ENCODE results near the gene TACSTD2.
"Not testable (repeated sequence)": the region's sequence is repeated elsewhere in the genome, so short reads cannot be mapped to it uniquely, and the experiment has no call there.

Gene TACSTD2

DNA sequence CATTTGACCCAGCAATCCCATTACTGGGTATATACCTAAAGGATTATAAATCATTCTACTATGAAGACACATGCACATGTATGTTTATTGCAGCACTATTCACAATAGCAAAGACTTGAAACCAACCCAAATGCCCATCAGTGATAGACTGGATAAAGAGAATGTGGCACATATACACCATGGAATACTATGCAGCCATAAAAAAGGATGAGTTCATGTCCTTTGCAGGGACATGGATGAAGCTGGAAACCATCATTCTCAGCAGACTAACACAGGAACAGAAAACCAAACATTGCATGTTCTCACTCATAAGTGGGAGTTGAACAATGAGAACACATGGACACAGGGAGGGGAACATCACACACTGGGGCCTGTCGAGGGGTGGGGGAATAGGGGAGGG lies 13.3 kb downstream of the TACSTD2 start:
- DNase-seq (ENCODE audit: low read depth) = not testable (repeated sequence)

DNA sequence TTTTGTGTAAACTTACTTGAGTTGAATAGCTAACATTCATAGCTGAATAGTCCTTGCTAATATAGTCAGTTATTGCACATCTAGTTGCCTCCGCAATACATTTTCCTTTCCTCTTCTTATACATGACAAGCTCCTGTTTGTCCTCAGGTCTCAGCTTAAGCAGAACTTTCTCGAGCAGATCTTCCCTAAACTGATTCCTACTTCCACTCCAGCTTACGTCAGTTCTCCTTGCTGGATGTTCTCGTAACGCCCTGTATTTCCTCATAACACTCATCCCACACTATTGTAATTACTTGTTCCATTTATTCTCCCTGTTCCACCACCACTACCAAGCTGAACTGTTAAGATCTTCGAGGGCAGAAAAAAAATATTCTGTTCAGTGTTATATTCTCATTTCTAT lies 15.4 kb downstream of the TACSTD2 start:
- DNase-seq (ENCODE audit: low read depth) = no peak

DNA sequence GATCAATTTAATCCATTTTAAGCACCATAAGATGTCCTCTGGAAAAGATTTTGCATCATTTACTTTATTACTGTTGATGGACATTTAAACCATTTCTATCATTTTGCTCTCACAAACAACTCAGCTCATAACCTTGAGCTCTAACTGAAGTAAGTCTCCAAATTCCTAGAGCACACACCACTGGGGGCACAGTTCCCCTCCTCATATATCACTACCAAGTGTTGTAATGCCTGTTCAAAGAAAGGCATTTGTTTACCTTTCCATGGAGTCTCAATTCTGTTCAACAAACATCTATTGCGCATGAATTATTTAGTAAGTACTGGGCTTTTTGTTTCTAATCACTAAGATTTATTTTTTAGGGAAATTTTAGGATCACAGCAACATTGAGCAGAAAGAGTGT lies 21.7 kb downstream of the TACSTD2 start:
- no peak for DNase-seq (ENCODE audit: low read depth)

DNA sequence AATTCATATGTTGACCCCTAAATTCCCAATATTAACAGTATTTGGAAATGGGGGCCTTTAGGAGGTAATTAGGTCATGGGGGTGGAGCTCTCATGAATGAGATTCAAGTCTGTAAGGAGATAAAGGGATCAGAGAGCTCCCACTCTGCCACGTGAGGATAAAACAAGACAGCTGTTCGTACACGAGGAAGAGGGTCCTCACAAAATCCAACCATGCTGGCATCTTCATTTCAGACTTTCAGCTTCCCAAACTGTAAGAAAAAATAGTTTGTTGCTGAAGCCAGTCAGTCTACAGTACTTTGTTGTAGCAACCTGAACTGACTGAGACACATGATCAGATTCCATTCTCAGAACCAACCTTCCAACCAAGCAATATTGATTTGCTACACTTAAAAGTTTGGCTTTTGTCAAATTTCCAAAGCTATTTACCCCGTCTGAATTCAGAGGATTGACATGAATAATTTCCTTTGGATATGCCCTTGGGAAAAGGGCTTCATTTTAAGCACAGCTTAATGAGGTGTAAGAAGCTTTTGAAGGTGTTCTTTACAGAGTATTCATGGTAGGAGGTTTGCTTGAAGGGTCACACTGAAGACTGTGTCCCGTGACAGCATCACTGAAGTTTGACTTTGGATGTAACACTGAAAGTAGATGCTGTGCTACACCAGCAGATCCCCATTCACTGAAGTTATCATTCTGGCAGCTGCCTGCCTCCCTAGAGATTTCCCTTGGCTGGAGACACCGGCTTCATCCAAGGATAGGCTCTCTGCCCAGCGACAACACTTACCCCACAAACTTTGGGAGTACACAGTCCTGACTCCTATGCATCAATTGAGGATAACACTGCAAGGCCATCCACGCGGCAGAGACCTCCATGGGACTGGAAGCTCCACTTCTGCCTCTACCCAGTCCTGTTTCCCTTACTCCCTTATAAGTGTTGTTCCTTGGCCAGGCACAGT lies 25.6 kb downstream of the TACSTD2 start:
- DNase-seq (ENCODE audit: low read depth) = no peak

DNA sequence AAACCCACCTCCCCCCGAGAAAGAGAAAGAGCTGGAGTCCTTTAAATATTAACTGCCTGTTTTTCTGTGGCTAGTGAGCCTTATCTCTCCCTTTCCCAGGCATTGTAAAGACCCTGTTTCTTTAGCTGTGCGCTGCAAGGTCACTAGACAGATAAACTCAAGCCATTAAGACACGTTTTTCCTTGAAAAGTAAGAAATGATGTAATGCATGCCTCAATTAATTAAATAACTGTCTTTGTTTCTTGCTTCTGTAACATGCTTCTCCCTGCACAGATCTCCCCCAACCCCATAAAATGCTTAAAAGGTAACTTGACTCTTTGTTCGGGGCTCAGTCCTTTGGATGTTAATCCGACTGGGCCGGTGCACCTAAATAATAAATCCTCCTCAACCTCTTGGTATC lies 27.8 kb downstream of the TACSTD2 start:
- DNase-seq (ENCODE audit: low read depth) = not testable (repeated sequence)

DNA sequence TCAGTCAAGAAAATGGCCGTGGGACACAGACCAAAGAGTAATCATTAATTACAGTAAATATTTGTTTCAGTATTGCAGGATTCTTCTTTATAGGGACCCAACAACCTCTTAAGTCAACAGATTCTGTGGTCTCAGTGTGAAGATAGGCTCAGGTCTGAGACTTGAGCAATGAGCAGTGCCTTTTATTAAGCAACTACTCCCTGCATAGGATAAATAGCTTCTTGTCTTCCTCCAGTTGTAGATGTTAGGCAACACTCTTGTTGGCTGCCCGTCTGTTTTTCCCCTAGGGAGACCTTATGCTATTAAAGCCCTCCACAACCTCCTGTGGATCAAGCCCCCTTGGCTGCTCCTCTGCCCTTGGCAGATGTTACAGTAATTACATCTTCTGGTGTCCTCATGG lies 28.7 kb downstream of the TACSTD2 start:
- no peak for DNase-seq (ENCODE audit: low read depth)

DNA sequence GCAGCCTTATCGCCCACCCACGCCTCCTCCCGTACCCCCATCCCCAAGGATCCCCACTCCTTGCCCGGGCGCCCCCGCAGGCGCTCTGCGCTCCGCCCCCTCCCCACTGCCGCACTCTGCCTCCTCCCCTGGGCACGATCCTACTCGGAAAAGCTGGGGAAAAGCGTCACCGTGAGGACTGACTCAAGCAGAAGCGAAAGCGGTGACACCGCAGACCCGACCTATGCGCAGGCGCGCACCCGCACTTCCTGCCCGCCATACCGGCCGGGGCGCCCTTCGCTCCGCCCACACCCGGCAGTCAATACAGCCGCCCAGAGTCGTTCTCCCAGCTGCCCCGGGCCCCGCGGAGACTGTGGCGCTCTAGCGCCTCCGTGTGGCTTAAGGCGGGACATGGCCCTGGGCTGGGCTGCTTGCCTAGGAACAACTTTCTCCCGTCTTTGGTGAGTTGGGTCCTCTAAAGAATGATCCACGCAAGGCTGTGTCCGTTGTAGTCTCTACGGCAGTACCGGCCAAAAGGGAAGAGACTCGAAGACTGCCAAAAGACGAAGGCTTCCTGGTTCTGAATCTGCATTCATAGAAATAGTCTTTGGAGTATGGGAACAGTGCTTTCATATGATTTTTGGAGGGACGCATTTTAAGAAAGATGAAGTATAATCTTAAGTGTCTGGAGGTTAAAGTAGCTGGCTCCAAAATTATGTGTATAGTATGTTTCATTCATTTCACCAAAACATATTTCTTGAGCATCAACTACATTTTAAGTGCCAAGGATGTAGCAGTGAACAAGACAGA lies 30.3 kb downstream of the TACSTD2 start, which contains the start of gene OMA1:
OMA1 (minus strand) TSS at position 207 of the 789 bp plus-strand sequence. CDS start 7,432 bp downstream, outside the sequence.
- peak; percentile 96 for DNase-seq (ENCODE audit: low read depth)

DNA sequence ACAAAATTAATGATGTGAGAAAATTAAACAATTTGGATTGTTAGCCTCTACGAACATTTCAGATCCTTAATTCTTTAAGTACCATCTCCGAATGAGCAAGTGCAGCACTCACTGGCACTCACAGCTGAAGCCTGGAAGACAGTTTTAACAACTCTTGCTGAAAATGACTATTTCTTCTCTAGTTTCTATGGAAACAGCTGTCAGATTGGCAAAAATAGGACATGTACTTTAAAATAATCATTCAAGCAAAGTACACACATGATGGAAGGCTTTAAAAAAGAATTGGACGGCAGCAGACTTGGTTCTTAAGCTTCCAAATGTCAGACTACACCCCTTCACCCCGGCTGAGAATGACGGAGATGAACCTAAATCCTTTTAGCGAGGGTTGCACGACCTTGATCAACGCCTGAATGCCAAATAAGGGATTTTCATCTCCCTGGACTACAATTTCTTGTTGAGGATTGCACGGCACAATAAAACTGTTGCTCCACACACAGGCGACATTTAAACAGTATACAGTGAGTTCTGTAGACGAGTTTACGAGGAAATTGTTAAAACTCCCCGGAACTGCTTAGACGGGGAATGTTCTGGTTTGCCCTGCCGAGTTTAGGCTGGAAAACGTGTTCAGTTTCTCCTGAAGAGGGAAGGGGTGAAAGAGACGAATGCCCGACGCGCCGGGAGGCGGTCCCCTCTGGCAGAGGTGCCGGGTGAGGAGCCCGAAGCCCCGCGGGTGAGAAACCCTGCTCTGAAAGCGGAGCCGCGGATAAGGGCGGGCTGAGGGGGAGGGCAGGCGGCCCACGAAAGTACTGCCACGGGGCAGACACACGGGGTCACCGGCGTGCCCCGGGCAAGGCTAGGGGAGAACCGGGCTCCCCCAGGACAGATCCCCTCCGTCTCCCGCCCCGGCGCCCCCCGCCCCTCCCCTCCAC lies 31.2 kb downstream of the TACSTD2 start:
- peak; percentile 56 for DNase-seq (ENCODE audit: low read depth)

DNA sequence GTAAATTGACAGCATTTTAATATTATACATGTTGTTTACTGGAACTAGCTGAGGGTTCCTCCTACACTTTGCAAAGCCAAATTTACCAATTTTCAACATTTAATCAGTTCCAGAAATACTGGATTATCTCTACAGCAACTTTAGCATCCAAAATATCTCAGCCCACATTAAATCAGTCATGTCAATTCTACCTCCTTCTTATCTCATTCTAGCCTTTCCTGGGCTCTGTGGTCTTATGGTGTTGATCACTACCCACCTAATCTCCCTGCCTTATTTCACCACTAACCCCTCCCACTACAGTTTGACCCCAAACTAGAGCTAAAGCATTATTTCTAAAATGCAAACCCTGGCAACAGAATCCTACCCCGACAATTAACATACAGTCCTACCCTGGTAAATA lies 33.8 kb downstream of the TACSTD2 start:
- no peak for DNase-seq (ENCODE audit: low read depth)

DNA sequence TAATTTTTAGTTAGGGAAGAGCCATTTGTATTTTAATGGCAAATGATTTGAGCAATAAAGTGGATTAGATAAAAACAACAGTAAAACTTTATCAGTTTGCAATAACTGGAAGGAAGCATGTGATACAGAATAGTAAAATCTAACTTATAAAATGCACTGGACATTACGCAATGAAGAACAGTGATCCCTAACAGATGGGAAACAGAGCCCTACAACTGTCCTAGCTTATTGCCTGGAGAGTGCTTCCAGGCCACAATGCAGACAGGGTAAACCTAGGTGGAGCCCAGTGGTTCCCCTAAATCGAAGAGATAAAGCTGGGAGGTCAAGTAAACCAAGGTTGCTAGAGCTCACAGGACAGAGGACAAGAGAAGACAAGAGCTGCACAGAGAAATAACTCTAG lies 37.5 kb downstream of the TACSTD2 start:
- DNase-seq (ENCODE audit: low read depth) = no peak

DNA sequence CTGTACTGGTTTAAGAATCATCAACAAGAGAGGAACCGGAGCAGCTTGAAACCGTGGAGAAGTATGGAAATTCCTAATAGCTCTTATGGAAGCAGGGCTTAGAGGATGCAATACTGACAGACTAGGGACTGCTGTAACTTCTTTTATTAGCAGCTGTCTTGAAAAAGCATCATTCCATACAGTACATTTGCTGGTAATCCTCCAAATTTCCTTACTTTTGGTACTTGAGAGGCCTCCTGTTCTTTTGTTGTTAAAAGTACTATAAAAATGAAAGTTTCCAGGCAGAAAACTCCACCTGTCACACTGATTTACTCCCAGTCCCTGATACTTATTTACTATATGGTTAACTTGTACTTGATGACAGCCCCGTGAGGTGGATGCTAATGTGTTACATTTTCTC lies 38.2 kb downstream of the TACSTD2 start:
- DNase-seq (ENCODE audit: low read depth) = no peak

DNA sequence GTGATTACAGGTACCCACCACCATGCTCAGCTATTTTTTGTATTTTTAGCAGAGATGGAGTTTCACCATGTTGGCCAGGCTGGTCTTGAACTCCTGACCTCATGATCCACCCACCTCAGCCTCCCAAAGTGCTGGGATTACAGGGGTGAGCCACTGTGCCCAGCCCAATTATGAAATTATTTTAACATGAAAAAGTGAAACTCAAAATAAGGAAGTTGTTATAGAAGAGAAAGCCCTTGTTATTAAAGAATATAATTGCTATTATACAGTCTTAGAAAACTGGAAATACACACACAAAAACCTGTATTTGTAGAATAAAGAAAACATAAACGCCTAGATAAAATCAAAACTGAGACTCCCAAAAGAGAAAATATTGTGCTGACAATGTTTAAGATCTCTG lies 45.2 kb downstream of the TACSTD2 start:
- not testable (repeated sequence) for DNase-seq (ENCODE audit: low read depth)

DNA sequence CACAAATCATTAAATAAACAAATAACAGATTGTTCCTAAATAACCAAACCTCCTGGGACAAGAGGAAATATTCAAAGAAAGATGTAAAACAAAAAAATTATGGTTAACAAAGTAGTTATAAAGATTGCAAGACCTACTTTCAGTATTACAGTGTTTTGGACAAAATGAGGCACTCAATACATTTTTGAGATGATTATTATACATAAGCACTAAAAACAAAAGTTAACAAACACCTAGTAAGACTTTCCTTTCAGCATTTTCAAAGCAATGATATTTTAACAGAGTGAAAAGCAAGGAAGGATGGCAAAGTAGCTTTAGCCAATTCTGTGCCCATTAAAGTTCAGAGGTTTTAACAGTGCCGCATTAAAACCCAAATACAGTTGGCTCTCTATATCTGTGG lies 47.8 kb downstream of the TACSTD2 start:
- no peak for DNase-seq (ENCODE audit: low read depth)

DNA sequence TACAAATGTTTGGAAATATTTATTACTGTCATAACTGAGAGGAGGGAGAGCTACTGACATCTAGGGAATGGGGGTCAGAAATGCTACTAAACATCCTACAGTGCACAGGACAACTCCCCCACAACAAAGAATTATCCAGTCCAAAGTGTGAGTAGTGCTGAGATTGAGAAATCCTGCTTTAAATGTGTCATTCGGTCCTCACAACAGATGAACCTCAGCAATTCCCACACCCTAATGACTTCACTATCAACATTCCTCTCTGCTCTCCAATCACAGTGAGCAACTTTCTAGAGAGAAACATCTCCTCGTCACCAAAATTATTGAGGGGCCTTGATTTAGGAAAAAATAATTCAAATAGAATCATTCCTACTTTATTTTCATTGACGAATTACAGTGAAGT lies 48.5 kb downstream of the TACSTD2 start:
- DNase-seq (ENCODE audit: low read depth) = no peak

Measured in stimulated activated CD8-positive, alpha-beta memory T cell treated with anti-CD3 and anti-CD28 coated beads, Interleukin-12 subunit alpha, Interleukin-12 subunit beta, amount 100 ng/mL, for 1 hour (primary cell).